ENCODE measurements around the gene EIF3L.

DNA sequence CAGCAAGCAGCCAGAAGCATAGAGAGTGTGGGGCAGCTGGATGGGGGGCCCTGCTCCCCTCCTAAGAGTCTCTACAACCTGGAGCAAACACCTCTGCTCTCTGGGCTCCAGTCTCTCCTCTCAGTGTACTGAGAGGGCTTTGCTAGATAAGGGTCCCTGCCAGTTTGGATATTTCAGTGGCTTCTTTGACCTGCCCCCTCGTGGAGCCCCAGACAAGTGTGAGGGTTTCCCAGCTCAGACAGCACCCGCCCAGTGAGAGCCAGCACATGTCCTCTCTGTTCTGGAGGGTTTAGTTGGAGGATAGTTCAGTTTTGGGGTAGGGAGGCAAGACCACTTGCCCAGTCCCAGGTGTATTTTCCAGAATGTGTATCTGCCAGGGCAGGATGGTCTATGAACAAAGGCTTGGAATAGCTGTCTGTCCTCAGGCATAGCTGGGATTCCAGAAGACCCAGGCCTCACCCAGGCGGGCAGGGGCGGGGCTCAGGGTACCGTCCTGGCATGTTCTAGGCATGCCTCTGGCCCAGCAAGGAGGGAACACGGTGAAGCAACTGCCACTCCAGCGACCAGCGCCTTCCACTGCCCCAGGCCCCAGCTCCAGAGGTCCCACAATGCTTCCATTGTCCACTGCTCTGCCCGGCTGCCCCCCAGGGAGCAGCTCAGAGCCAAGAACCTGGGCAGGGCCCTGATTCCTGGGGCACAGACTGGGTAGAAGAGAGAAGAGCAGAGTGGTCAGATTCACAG is 49.4 kb downstream of the EIF3L start:
- TF ChIP-seq EZH2 (IDR thresholded peaks at IDR 0.05): no peak
- no peak for TF ChIP-seq POLR2AphosphoS5 (IDR thresholded peaks at IDR 0.05; ENCODE audit: borderline replicate concordance, low read depth, low read length)
